GM19397 (cell line): Measurements from ENCODE around the gene F13B.
A peak's percentile ranks its signal among the peaks of the same experiment; 100 is the strongest.
"Not testable (repeated sequence)": the region's sequence is repeated elsewhere in the genome, so short reads cannot be mapped to it uniquely, and the experiment has no call there.

ENCODE experiments used
- ATAC-seq: cut with Tn5 transposase; IDR thresholded peaks from one replicate; pipeline ENCODE4 v1.9.1; 2021; ENCODE audit warnings: mild to moderate bottlenecking, moderate library complexity; ENCODE audit not compliant: unreplicated experiment

Gene F13B, protein sequence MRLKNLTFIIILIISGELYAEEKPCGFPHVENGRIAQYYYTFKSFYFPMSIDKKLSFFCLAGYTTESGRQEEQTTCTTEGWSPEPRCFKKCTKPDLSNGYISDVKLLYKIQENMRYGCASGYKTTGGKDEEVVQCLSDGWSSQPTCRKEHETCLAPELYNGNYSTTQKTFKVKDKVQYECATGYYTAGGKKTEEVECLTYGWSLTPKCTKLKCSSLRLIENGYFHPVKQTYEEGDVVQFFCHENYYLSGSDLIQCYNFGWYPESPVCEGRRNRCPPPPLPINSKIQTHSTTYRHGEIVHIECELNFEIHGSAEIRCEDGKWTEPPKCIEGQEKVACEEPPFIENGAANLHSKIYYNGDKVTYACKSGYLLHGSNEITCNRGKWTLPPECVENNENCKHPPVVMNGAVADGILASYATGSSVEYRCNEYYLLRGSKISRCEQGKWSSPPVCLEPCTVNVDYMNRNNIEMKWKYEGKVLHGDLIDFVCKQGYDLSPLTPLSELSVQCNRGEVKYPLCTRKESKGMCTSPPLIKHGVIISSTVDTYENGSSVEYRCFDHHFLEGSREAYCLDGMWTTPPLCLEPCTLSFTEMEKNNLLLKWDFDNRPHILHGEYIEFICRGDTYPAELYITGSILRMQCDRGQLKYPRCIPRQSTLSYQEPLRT

DNA sequence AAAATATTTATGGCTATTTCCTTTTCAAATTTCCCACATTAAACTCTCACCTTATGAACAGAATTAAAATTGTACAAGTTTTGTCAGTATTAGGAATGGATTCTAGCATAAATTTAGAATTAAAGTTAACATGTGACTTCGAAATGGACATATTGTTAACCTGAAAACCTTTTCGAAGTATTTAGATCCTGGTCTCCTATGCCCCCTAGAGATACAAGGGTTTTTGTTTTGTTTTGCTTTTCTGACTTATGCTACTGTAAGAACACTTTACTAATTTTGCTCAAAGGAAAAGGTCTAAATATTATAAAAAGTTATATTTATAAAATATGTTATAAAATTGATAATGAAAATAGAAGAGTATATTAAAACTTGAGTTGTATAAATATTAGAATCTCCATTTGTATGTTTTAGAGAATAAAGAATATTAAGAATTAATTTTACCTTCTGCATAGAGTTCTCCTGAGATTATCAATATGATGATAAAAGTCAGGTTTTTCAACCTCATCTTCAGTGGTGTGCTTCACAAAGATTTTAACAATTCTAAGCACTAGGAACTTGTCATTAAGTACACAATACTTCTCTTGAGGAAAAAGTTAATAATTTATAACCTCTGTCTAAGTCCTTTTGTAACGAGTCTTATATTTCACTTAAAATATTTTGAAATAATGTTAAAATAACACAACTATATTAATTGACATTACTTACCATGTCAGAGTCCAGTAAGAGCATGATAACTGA is at the start of gene F13B:
TSS of gene F13B (minus strand) at position 542 of the 738 bp plus-strand sequence. CDS start at position 505, 37 bp downstream.
- ATAC-seq: no peak

GRCh38 chr1:197116156-197116555 is 49.1 kb upstream of the F13B start:
- no peak for ATAC-seq

GRCh38 chr1:197106869-197107268 is 39.8 kb upstream of the F13B start:
- no peak for ATAC-seq

DNA sequence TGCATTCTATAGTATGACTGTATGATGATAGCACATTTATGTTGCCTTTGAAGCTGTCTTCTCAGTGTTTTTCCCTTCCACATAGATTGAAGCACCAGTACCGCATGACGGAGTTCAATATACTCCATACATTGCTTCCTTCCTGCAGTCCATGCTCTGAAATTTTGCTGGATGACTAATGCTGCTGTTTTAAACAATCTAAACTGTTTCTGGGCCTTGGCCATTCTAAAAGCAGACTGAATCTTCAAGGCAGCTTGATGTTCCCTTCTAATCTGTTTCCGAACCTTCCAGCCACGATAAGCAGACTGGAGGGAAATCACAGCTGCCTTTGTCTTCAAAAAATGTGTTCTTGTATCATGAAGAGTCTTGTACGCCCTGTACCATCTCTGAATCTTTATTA is 36.2 kb upstream of the F13B start:
- no peak for ATAC-seq

- no peak for ATAC-seq
These were observed 34.9 kb upstream of the F13B start for GRCh38 chr1:197101978-197102377.

DNA sequence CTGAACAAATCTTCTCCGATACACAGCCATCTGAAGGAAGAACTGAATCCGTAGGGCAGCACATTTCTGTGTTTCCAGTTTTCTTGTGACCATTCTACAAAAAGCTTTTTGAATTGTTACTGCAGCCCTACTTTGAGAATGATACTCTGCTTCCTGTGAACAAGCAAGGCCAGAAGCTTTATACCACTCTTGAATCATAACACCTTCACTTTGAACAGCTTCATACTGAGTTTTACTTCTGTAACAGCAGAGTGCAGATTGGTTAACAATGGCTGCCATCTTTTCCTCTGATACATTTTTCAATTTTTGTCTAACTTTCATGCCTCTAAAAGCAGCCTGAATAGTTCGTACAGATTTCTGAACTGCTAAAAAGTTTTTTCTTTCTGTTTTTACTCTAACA is 33.6 kb upstream of the F13B start:
- no peak for ATAC-seq

DNA sequence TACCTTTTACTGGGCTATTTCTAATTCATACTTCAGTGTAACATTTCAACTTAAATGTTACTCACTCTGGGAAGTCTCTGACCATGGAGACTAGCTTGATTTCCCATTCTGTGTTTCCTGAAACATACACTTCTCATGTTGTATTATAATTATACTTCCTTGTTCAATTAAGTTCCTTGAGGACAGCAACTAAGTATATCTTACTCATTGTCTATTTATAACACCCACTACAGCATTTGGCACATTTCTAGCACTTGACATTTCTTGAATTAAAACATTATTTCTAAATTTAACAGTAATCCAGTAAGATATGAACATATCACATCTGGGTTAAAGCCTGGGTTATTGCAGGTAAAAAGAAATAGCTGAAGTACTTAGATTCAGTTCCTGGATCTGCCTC is 32.4 kb upstream of the F13B start:
- no peak for ATAC-seq

- not testable (repeated sequence) for ATAC-seq
These were observed 29.9 kb upstream of the F13B start for GRCh38 chr1:197096971-197097370.

DNA sequence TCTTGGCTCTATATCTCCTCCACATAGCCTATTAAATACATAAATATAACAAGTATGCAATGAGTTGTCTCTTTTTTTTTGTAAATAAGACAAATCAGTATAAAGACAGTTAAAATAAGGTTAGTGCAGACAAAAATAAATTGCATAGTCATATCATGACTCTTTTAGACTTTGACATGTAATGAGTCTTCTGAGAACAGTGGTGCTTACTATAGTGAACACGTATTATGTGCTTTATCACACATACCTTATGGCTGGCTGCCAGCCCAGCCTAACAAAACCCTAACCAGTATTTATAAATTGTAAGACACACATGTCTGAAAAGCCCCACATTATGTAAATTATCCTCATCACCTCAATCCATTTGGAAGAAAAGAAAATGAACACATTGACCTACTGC is 29.1 kb upstream of the F13B start:
- no peak for ATAC-seq

- no peak for ATAC-seq
These were observed 26.3 kb upstream of the F13B start for GRCh38 chr1:197093226-197093885.

DNA sequence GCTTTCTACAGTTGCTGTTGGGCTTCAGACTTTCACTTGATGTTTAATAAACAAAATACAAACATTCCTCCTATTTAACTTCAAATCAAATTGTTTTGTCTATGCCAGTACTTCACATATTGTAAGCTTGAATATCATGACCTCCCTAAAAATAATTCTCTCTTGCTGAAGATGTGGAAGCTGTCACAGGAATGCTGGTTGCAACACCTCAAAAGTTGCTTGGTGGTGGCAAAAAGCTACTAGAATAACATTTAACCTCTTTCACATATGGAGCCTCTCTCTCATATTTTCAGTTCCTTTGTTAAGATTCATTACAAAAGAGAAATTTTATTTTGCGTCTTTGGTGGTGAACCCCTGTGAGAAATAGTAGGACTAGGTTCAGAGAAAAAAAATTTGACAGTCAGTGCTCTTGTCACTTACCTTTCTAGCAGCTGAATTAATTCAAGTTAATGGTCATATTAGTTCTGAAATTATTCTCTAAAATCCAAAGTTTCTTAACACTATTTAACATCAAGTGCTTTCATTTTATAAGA is 25.5 kb upstream of the F13B start:
- ATAC-seq: no peak

- no peak for ATAC-seq
These were observed 16.4 kb upstream of the F13B start for GRCh38 chr1:197083474-197083873.

- ATAC-seq: no peak
These were observed 14.2 kb upstream of the F13B start for GRCh38 chr1:197081117-197081753.

DNA sequence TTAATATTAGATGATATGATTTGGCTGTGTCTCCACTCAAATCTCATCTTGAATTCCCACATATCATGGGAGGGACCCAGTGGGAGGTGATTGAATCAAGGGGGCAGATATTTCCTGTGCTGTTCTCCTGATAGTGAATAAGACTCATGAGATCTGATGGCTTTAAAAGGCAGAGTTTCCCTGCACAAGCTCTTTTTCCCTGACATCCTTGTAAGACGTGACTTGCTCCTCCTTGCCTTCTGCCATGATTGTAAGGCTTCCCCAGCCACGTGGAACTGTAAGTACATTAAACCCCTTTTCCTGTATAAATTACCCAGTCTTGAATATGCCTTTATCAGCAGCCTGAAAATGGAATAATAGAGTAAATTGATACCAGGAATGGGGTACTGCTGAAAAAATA is 13.3 kb upstream of the F13B start:
- ATAC-seq: no peak

GRCh38 chr1:197076585-197076984 is 9.5 kb upstream of the F13B start:
- ATAC-seq: no peak

DNA sequence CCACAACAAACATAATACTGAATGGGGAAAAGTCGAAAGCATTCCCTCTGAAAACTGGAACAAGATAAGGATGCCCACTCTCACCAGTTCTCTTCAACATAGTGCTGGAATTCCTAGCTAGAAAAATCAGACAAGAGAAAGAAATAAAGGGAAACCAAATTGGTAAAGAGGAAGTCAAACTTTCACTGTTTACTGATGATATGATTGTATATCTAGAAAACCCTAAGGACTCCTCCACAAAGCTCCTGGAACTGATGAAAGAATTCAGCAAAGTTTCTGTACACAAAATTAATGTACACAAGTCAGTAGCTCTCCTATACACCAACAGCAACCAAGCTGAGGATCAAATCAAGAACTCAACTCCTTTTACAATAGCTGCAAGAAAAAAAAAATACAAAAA is 6.9 kb upstream of the F13B start:
- ATAC-seq: no peak

DNA sequence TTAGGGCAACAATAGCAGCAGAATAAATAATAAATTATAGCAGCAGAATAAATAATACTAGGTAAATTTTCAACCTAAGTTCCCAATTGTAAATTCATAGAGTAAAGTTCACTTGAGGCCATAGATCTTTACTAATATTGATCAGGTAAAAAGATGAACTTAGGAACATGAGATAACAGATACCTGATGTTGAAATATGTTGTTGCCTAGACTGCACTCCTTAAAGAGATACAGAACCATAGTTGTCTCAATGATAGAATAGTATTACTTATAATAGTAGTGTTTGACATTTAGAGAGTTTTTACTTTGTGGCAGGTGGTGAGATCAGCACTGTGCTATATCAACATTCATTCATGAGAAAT is 378 bp upstream of the F13B start:
- ATAC-seq: no peak

DNA sequence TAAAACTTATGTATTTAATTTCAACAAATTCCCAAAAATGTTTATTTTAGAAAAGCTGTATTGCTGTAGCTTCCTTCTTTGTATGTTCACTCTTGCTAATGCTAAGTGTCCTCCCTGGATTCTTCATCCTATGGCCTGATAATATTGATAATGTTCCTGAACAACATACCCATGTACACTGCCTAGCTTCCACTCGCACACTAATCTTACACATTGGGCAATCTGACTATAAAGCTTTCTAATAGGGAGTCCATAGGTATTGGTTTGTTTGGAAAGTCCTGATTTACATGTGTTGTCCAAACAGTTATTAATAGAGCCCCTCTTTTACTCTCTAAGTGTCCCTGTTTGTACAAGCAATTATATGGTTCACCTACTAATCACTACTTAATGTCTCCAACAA is 783 bp downstream of the F13B start:
- no peak for ATAC-seq

- no peak for ATAC-seq
These were observed 1.5 kb downstream of the F13B start for GRCh38 chr1:197065559-197065958.

DNA sequence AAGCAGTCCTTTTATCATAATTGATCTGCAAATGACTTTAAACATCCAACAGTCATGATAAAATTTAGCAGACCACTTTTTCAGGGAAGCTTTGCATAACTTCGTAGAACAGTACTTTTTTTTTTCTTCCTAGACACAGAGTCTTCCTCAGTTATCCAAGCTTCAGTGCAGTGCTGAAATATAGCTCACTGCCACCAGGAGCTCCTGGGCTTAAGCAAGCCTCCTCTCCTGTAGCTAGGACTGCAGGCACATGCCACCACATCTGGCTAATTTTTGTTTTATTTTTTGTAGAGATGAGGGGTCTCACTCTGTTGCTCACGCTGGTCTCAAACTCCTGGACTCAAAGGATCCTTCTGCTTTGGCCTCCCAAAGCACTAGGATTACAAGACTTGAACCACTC is 3.8 kb downstream of the F13B start:
- ATAC-seq: peak; percentile 25

DNA sequence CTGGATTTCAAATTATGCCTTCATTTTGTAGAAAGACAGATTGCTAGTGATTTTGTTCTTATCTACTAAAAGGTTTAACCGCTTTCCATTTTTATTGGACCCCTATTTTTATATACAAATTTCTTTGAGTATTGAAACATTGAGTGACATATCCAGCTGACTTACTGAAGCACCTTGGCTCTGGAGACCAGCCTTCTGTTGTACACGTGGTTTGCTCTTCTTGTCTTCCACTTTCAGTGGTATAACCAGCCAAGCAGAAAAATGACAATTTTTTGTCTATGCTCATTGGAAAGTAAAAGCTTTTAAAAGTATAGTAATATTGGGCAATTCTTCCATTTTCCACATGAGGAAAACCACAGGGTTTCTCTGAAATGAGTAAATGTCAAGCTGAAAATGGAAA is 4.4 kb downstream of the F13B start:
- peak; percentile 84 for ATAC-seq
